OCI-LY7 (cell line): ENCODE measurements around the gene STEAP4.

Experiments
- EZH2phosphoT487 ChIP-seq: fragments of 200-600 bp; sonication (generic); IDR thresholded peaks from 2 replicates; pipeline ENCODE4 v1.6.1; 2018; ENCODE audit warnings: low read depth, borderline replicate concordance, mild to moderate bottlenecking, mixed run types, antibody characterized with exemption, low read length, moderate library complexity, mixed read lengths
- TF ChIP-seq, protein P1 (sequence below): fragments of 200-600 bp; sonication (generic); conservative IDR thresholded peaks from 2 replicates; pipeline ENCODE4 v1.5.1; 2014; ENCODE audit warnings: mild to moderate bottlenecking, antibody characterized with exemption, low read length, moderate library complexity, mixed read lengths

GRCh38 chr7:88280801-88281200, 25.9 kb downstream of the STEAP4 start:
- TF ChIP-seq, protein P1, sequence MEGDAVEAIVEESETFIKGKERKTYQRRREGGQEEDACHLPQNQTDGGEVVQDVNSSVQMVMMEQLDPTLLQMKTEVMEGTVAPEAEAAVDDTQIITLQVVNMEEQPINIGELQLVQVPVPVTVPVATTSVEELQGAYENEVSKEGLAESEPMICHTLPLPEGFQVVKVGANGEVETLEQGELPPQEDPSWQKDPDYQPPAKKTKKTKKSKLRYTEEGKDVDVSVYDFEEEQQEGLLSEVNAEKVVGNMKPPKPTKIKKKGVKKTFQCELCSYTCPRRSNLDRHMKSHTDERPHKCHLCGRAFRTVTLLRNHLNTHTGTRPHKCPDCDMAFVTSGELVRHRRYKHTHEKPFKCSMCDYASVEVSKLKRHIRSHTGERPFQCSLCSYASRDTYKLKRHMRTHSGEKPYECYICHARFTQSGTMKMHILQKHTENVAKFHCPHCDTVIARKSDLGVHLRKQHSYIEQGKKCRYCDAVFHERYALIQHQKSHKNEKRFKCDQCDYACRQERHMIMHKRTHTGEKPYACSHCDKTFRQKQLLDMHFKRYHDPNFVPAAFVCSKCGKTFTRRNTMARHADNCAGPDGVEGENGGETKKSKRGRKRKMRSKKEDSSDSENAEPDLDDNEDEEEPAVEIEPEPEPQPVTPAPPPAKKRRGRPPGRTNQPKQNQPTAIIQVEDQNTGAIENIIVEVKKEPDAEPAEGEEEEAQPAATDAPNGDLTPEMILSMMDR, result no peak
- no peak for TF ChIP-seq EZH2phosphoT487
